A673 (cell line): Measurements from ENCODE around the gene ADRM1. TPM values are rescaled to one million over a fixed set of nuclear protein-coding genes. Genes with fewer than 3 reads are reported as not detected.

Experiments used
- BruUV-seq: library from RNA; stranded (reverse); fragments of 400-500 nt; replicated peaks from 2 replicates; lab custom pipeline; 2021; lab: Mats Ljungman, UMichigan
- CTCF ChIA-PET: fragments of 300-600 bp; sonication (Branson Sonifier 250); formaldehyde crosslinking; loops from one replicate; lab custom pipeline; 2022; ENCODE audit warnings: antibody characterized with exemption; lab: Charles Lee
- POLR2A ChIA-PET: fragments of 300-600 bp; sonication (Branson Sonifier 250); formaldehyde crosslinking; loops from one replicate; lab custom pipeline; 2022; ENCODE audit warnings: antibody characterized with exemption; ENCODE audit not compliant: low non-redundant PET; lab: Charles Lee
- DNase-seq: peaks from one replicate; pipeline ENCODE4 v3.0.0-alpha.2; 2015; ENCODE audit warnings: low spot score
- H3K27ac ChIP-seq: fragments of 200-600 bp; sonication (generic); 2 replicates; pipeline ENCODE4 v1.5.1; 2016; ENCODE audit warnings: mixed run types, low read depth, mild to moderate bottlenecking, mixed read lengths, antibody characterized with exemption, low read length; ENCODE audit not compliant: poor library complexity, severe bottlenecking
- H3K27me3 ChIP-seq: fragments of 200-600 bp; sonication (generic); replicated peaks from 2 replicates; pipeline ENCODE4 v1.6.1; 2017; ENCODE audit warnings: mixed run types, low read depth, mild to moderate bottlenecking, mixed read lengths, antibody characterized with exemption, low read length; ENCODE audit not compliant: insufficient read depth, poor library complexity
- H3K36me3 ChIP-seq: fragments of 200-600 bp; sonication (generic); 2 replicates; pipeline ENCODE4 v1.6.1; 2016; ENCODE audit warnings: mixed run types, mild to moderate bottlenecking, mixed read lengths, antibody characterized with exemption, low read length; ENCODE audit not compliant: insufficient read depth, poor library complexity, severe bottlenecking
- H3K4me1 ChIP-seq: fragments of 200-600 bp; sonication (generic); 2 replicates; pipeline ENCODE4 v1.6.1; 2017; ENCODE audit warnings: mixed run types, mild to moderate bottlenecking, mixed read lengths, antibody characterized with exemption, low read length; ENCODE audit not compliant: insufficient read depth, poor library complexity, severe bottlenecking
- H3K4me3 ChIP-seq: fragments of 200-600 bp; sonication (generic); 2 replicates; pipeline ENCODE4 v1.5.1; 2016; ENCODE audit warnings: low read depth, mixed run types, mild to moderate bottlenecking, mixed read lengths, low read length; ENCODE audit not compliant: poor library complexity, severe bottlenecking
- H3K9me3 ChIP-seq: fragments of 200-600 bp; sonication (generic); 2 replicates; pipeline ENCODE4 v1.6.1; 2016; ENCODE audit warnings: mixed run types, low read depth, mild to moderate bottlenecking, mixed read lengths, antibody characterized with exemption, low read length; ENCODE audit not compliant: poor library complexity, severe bottlenecking
- EZH2 ChIP-seq: fragments of 200-600 bp; sonication (generic); IDR thresholded peaks from 2 replicates; pipeline ENCODE4 v1.6.1; 2017; ENCODE audit warnings: borderline replicate concordance, low read depth, mild to moderate bottlenecking, mixed read lengths, antibody characterized with exemption, low read length; ENCODE audit not compliant: poor library complexity, severe bottlenecking
- intact Hi-C: fragments of 100-400 bp; cut with micrococcal nuclease; formaldehyde crosslinking; loops from one replicate; pipeline ENCODE4 v1.10.0; 2022; ENCODE audit not compliant: unreplicated experiment
- total RNA-seq: library from RNA; stranded (reverse); gene quantifications from 2 replicates; pipeline ENCODE4 v1.2.3, GENCODE V29; 2021
- TF ChIP-seq, protein P1 (sequence below): fragments of 300-800, 200-600 bp; sonication (generic); conservative IDR thresholded peaks from 2 replicates; pipeline ENCODE4 v1.5.1; 2017; ENCODE audit warnings: low read depth, mild to moderate bottlenecking, antibody characterized with exemption, low read length, moderate library complexity, mixed read lengths

Gene ADRM1
- total RNA-seq, 1 experiment from 2014 or later: 252 TPM

- no TSS peak for BruUV-seq
- no peak for DNase-seq
- POLR2A ChIA-PET: no interaction called here
Measured at GRCh38 chr20:62268228-62268900, 34.4 kb upstream of the ADRM1 start.

DNA sequence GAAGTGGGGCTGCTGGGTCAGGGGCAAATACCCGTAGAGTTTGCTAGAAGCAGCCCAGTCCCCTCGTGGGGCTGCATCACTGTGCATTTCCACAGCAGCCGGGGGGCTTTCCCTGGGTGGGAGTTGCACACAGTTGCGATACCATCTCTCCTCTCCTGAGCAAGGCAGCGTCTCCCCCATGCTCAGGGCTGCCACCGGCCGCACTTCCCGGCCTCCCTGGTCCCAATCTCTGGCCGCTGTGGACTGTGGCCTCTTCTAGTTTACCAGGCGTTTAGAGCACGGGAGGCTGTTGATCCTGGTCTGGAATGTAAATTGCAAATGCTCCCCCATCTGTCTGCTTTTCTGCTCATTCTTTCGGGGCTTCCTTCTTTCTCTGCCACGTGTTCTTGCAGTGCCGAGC is 33.4 kb upstream of the ADRM1 start:
- POLR2A ChIA-PET: no interaction called here
- Histone ChIP-seq H3K9me3 (no peaks in the 10 kb centered on the region), H3K27me3 (no peaks in the 10 kb centered on the region), H3K36me3 (peaks cover 10% of the 10 kb centered on the region), H3K27ac (no peak overlapping the region), H3K4me1 (no peaks in the 10 kb centered on the region), H3K4me3 (no peak overlapping the region)
- TF ChIP-seq, protein P1, sequence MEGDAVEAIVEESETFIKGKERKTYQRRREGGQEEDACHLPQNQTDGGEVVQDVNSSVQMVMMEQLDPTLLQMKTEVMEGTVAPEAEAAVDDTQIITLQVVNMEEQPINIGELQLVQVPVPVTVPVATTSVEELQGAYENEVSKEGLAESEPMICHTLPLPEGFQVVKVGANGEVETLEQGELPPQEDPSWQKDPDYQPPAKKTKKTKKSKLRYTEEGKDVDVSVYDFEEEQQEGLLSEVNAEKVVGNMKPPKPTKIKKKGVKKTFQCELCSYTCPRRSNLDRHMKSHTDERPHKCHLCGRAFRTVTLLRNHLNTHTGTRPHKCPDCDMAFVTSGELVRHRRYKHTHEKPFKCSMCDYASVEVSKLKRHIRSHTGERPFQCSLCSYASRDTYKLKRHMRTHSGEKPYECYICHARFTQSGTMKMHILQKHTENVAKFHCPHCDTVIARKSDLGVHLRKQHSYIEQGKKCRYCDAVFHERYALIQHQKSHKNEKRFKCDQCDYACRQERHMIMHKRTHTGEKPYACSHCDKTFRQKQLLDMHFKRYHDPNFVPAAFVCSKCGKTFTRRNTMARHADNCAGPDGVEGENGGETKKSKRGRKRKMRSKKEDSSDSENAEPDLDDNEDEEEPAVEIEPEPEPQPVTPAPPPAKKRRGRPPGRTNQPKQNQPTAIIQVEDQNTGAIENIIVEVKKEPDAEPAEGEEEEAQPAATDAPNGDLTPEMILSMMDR: no peak
- no peak for TF ChIP-seq EZH2
- no TSS peak for BruUV-seq
- intact Hi-C loops: no loop called here
- CTCF ChIA-PET: no interaction called here
- DNase-seq: no peak

More at GRCh38 chr20:62268228-62268900, 34.4 kb upstream of the ADRM1 start:
- CTCF ChIA-PET: no interaction called here
- H3K9me3 ChIP-seq: no peaks in the 10 kb centered on the region
- no peak for TF ChIP-seq EZH2
- TF ChIP-seq, protein P1: no peak
- intact Hi-C loops: no loop called here
- H3K4me1 ChIP-seq: no peaks in the 10 kb centered on the region
- no peak overlapping the region for H3K27ac ChIP-seq
- no peak overlapping the region for H3K4me3 ChIP-seq
- H3K36me3 ChIP-seq: peaks cover 10% of the 10 kb centered on the region
- H3K27me3 ChIP-seq: no peaks in the 10 kb centered on the region

GRCh38 chr20:62269871-62270270 is 32.9 kb upstream of the ADRM1 start:
- Histone ChIP-seq H3K9me3 (no peaks in the 10 kb centered on the region), H3K4me3 (no peak overlapping the region), H3K27ac (no peak overlapping the region), H3K4me1 (no peaks in the 10 kb centered on the region), H3K36me3 (peaks cover 10% of the 10 kb centered on the region), H3K27me3 (no peaks in the 10 kb centered on the region)
- intact Hi-C loops: no loop called here
- CTCF ChIA-PET: no interaction called here
- POLR2A ChIA-PET: no interaction called here
- no peak for DNase-seq
- BruUV-seq: no TSS peak
- TF ChIP-seq, protein P1: no peak
- TF ChIP-seq EZH2: no peak
